HG03565 (cell line): ENCODE data around the gene C11orf24.

Source experiments
- ATAC-seq: cut with Tn5 transposase; IDR thresholded peaks from one replicate; pipeline ENCODE4 v1.9.1; 2021; ENCODE audit warnings: mild to moderate bottlenecking, moderate library complexity; ENCODE audit not compliant: unreplicated experiment

C11orf24 gene

DNA sequence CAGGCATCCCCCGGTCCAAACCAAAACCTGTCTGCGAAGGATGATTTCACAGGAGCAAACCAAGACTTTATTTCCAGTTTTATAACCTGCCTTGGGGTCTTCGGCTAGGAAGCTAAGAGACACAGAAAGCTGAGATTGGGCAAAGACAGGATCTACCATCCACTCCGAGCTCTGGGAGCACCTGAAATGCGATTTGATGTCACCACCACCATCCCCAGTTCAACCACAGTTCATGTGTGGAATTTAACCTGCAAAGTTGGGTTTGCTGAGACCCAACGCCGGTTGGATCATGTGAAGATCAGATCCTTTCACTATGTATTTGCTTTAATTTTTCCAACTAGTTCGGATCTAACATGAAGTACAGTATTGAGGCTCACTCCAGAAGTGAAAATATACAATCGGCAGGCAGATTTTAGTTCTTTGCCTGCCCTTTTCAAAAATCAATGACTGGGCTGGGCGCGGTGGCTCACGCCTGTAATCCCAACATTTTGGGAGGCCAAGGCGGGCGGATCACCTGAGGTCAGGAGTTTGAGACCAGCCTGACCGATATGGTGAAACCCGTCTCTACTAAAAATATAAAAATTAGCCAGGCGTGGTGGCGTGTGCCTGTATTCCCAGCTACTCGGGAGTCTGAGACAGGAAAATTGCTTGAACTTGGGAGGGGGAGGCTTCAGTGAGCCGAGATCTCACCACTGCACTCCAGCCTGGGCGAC, 1.4 kb upstream of the C11orf24 start:
- ATAC-seq, result no peak

GRCh38 chr11:68271023-68271780, 571 bp downstream of the C11orf24 start:
- no peak for ATAC-seq

DNA sequence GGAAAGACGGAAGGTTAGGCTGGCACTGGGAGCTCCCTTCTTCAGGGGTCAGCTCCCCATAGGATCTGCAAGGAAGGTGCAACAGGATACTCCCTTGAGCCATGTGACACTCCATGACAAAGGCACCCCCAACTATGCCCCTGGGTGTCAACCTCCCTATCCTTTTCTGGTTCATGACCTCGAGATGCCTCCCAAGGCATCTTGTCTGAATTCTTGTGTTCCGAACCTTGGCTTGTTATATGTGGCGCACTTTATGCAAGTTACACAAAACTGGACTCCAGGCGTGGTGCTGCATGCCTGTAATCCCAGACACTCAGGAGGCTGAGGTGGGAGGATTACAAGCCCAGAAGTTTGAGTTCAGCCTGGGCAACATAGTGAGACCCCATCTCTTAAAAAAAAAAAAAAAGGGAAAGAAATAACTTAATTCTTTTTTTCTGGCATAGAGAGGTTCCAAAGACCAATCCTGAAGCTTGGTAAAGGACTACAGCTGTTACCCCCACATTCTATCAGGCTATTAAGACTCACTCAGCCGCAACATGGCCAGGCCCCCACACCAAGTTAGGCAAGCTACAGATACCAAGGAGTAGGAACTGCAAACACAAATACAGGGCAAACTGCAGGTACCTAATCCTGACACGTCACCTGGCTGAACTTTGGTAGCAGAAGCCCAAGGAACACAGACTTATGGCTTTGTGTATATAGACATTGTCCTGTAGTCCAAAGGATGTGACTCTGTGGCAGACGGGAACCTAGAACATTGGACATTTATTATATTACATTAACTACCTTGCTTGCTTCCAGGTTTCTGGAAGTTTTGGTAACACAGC, 1.4 kb downstream of the C11orf24 start:
- ATAC-seq, result no peak

DNA sequence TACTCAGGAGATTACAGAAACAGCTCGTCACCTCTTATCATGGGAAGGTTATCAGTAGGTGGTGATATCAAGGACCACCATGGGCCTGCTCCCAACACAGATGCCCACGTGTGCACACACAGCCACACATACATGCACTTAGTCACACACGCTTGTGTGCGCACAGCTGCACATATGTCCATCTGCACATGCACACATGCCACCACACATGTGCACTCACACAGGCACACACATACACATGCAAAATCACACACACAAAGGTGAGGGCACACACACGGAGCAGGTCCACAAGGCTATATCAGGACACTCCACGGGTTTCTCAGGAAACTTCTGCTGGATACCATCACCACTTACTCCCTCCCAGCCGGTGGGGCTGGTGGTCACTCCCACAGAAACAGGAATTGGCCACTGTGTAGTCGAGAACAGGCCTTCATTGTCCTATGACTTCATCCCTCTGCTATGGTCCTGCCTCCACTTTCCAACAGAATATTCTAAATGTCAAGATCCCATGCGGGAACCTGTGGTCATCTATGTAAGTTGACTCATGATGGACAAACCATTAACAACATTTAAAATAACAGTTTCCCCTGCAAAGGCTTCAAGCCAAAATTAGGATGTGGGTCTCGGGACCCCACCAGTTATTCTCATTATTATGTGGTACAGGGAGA, 2.2 kb downstream of the C11orf24 start:
- no peak for ATAC-seq

DNA sequence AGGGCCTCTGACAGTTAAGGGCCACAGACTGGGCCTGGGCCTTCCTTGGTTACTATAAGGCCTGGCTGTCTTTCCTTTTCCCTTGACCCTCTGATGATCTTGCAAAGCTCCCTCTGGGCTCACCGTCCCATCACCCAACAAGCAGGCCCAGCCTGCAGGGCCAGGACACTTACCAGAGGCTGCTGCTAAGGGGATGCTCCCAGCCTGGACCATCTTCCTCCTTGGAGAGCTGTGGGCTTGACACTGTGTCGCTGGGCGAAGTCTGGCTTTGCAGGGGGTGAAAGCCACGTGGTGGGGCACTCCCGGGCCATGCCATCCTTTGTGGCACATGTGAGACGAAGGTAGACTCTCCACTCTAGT, 3.9 kb downstream of the C11orf24 start:
- ATAC-seq, result no peak

- ATAC-seq, result no peak
Observed at GRCh38 chr11:68266936-68267880, 4.6 kb downstream of the C11orf24 start.

DNA sequence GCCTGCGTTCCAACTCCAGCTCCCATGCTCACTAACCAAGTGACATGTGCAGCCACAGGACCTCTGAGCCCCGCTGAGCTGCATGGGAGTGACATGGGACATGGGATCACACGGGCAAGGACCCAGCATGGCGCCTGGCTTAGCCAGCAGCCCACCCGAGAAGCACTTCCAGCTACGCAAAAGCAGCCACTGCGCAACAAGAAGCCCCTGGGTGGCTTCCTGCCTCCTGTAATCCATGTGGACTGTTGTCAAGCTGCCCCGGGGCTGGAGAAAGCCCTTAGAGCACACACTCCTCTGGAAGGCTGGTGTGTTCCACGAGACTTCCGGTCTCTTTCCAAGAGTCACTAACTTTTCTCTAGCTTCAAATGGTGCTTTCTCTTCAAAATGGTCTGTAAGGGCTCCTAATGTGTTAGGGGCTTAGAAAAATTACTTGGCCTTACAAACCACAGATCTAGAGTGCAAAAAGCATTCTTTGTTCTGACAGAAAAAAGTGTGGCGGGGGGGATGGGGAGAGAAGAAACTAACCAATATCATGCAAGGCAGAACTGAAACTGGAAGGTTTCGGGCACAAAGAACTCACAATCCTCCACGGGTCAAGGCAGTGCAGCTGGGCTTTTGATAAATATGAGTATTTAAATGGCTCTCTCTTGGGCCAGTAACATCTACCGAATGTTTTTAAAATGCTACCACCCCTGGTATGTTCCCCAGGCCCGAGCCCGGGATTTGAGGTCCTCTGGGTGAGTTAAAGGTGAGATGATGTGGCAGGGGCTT, 5.5 kb downstream of the C11orf24 start:
- peak; percentile 48 for ATAC-seq

DNA sequence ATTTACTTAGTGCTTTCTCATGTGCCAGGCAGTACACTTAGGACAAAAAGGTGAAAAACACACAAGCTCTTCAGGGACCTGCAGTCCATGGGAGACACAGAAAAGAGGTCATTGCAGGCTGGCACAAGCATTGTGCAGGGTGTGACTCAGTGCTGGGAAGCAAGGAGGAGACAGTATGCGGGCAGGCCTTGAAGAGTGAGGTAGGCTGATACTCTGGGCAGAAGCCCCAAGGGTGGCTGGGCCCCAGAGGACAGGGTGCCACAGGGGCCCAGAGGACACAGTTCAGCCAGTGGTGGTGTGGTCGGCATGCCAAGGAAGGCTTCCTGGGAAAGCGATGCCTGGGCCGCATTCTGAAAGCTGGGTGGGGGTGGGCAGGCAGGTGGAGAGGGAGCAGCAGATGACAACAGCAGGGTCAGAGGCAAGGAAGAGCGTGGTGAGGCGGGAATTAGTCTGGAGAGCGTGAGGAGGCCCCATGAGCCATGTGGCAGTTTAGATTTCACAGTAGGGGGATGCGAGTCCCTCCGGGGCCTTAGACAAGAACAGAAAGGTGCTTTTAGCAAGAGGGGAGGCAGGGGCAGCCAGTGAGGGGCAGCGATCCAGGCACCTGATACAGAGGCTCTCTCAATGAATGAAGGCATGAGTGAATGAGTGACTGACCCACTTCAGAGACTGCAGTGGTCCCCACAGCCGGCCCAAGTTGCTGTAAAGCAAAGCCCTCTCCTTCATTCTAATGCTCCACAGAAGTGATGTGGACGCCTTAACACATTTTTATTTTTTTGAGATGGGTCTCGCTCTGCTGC, 6.8 kb downstream of the C11orf24 start:
- ATAC-seq, result no peak

DNA sequence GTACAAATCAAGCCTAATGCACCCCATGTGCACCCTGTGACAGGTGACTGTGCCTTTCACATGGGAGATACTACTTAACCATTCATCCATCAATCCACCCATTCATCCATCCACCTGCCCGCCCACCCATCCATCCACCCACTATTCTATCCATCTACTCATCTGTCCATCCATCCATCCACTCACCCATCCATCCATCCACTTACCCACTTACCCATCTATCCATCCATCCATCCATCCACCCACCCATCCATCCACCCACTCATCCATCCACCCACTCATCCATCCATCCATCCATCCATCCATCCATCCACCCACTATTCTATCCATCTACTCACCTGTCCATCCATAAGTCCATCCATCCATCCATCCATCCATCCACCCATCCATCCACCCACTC, 7.5 kb downstream of the C11orf24 start:
- no peak for ATAC-seq

DNA sequence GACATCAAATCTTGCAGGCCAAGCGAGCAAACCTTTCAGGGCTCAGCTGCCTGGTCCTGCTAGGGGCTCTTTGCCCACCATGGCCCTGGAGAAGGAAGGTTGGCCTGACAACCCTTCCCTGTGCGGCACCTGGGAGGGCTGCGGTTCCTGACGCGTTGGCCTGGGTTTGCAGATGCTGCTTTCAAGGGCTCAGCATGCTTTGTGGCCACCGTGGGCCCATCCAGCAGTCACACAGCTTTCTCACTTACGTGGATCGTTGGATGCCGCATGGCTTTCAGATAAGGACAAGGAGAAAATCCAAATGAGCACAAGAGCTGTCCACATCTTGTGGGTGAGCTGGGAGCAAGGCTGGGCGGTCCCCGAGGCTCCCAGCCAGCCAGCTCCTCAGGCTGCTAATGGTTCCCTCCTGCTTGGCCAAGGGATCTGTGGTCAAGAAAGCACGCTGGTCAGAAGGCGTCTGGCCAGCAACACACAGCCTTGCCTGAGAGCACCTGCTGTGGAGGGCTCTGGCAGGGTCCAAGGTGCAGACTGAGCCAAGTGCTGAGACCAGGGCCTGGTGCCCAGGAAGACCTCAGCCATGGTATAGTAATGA, 8.2 kb downstream of the C11orf24 start:
- no peak for ATAC-seq

GRCh38 chr11:68262544-68262827, 9.3 kb downstream of the C11orf24 start:
- ATAC-seq, result no peak

DNA sequence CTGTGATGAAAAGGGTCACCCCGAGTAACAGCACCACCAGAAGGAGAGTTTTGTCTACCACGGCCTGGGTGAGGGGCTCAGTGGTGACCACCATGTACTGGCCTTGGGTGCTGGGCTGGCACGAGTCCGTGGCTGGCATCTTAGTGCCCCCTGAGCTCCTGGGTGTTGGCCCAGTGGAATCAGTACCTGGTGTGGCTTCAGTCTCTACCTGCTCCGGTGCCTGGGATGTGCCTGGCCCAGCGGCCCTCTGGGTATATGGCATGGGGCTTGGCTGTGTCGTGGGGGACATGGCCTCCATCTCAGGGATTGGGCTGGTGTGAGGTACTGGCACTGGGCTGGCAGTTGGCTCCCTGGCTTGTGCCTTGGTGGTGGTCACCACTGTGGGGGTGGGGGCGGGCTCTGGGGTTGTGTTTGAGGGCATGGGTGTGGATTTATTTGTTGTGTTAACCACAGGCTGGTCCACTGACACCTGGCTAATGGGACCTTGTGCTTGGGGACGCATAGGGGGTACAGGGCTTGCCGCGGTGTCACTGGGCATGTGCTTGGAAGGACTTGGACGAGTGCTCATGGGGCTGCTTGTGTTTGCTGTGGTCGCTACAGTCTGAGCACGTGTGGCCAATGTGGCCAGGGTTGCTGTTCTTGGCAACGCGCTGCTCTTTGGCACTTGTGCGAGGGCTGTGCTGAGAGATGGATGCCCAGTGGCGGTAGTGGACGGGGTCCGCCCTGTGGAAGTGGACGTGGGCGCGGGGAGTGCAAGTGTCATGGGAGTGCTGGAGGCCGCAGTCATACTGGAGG, 9.8 kb downstream of the C11orf24 start:
- ATAC-seq, result no peak

- no peak for ATAC-seq
Observed at GRCh38 chr11:68261006-68261405, 10.8 kb downstream of the C11orf24 start.

GRCh38 chr11:68260484-68260883, 11.3 kb downstream of the C11orf24 start:
- no peak for ATAC-seq

- no peak for ATAC-seq
Observed at GRCh38 chr11:68259122-68259959, 12.4 kb downstream of the C11orf24 start.

DNA sequence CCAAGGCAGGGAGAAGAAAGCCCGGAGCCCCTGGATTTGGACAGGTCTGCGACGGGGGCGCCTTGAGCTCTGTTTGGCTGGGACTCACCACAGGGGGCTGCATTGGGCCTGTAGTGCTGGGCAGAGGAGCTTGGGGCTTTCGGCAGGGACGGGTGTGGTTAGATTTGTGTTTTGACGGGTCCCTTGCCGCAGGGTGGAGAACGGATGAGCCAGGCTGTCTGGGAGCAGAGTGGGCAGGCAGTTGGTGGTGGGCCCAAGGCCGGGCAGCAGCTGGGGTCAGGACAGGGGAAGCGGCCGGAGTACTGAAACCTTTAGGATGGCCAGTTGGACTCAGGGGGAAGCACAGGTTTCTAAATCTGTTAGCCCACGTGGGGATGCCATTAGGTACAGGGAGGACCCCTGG, 13.4 kb downstream of the C11orf24 start:
- ATAC-seq, result no peak
